HEK293 (cell line): ENCODE results near the gene AP3D1.

Experiments used
- CTCF ChIA-PET: fragments of 350-600 bp; formaldehyde crosslinking; extraction: SDS; loops from one replicate; lab custom pipeline; 2021; ENCODE audit warnings: antibody characterized with exemption; lab: Yijun Ruan, JAX
- POLR2A ChIA-PET: fragments of 300-600 bp; formaldehyde crosslinking; extraction: SDS; loops from one replicate; lab custom pipeline; 2020; ENCODE audit warnings: antibody characterized with exemption, inconsistent platforms; lab: Yijun Ruan, JAX
- H3K27ac ChIP-seq: fragments of 200-500 bp; sonication (Bioruptor generic); 2 replicates; pipeline ENCODE4 v1.5.1; 2014; ENCODE audit warnings: low read depth, low read length, control low read depth, inconsistent platforms; ENCODE audit errors: extremely low read depth
- H3K36me3 ChIP-seq, 2 experiments: fragments of 200-500 bp in 1 of 2; sonication (Bioruptor generic) in 1 of 2; 1 replicate in 1 of 2; 2 replicates in 1 of 2; pipeline ENCODE4 v1.5.1; 2014 to 2017; ENCODE audit warnings: inconsistent platforms in 2 of 2, low read length in 2 of 2; ENCODE audit not compliant: control insufficient read depth in 2 of 2, insufficient read depth in 1 of 2
- H3K4me1 ChIP-seq: fragments of 200-500 bp; sonication (Bioruptor generic); 2 replicates; pipeline ENCODE4 v1.5.1; 2014; ENCODE audit warnings: mild to moderate bottlenecking, low read length, inconsistent platforms; ENCODE audit not compliant: control insufficient read depth, insufficient read depth
- H3K4me3 ChIP-seq: 2 replicates; pipeline ENCODE4 v1.5.1; 2011; ENCODE audit warnings: low read depth, mild to moderate bottlenecking, control low read depth, low read length, moderate library complexity
- H3K9me3 ChIP-seq: fragments of 200-500 bp; sonication (Bioruptor generic); 2 replicates; pipeline ENCODE4 v1.5.1; 2014; ENCODE audit warnings: low read depth, low read length, inconsistent platforms; ENCODE audit not compliant: control insufficient read depth, insufficient read depth
- EGR2 ChIP-seq: fragments of 450-650 bp; formaldehyde crosslinking; IDR thresholded peaks from 2 replicates; pipeline ENCODE4 v1.5.1; 2016; ENCODE audit warnings: low read depth, missing biosample characterization, missing genetic modification characterization
- FEZF1 ChIP-seq: fragments of 450-650 bp; formaldehyde crosslinking; IDR thresholded peaks from 2 replicates; pipeline ENCODE4 v1.5.1; 2016; ENCODE audit warnings: missing biosample characterization, missing genetic modification characterization
- KLF8 ChIP-seq: fragments of 450-650 bp; formaldehyde crosslinking; IDR thresholded peaks from 2 replicates; pipeline ENCODE4 v1.5.1; 2016; ENCODE audit warnings: missing biosample characterization, missing genetic modification characterization
- MYNN ChIP-seq: fragments of 450-650 bp; formaldehyde crosslinking; IDR thresholded peaks from 2 replicates; pipeline ENCODE4 v1.5.1; 2016; ENCODE audit warnings: missing biosample characterization, missing genetic modification characterization, borderline replicate concordance
- PRDM1 ChIP-seq: fragments of 450-650 bp; formaldehyde crosslinking; IDR thresholded peaks from 2 replicates; pipeline ENCODE4; 2016; ENCODE audit warnings: missing biosample characterization, missing genetic modification characterization
- RBAK ChIP-seq: fragments of 450-650 bp; formaldehyde crosslinking; IDR thresholded peaks from 2 replicates; pipeline ENCODE4 v1.5.1; 2016; ENCODE audit warnings: missing biosample characterization, missing genetic modification characterization
- SETDB1 ChIP-seq: IDR thresholded peaks from one replicate; pipeline ENCODE4 v1.6.1; 2017; ENCODE audit warnings: mild to moderate bottlenecking, low read length, moderate library complexity, mixed read lengths; ENCODE audit not compliant: insufficient read length
- ZBTB1 ChIP-seq: fragments of 450-650 bp; formaldehyde crosslinking; IDR thresholded peaks from 2 replicates; pipeline ENCODE4 v1.5.1; 2016; ENCODE audit warnings: missing biosample characterization, missing genetic modification characterization
- ZBTB8A ChIP-seq: fragments of 450-650 bp; formaldehyde crosslinking; IDR thresholded peaks from 2 replicates; pipeline ENCODE4 v1.5.1; 2016; ENCODE audit warnings: missing biosample characterization, missing genetic modification characterization
- ZEB2 ChIP-seq: fragments of 450-650 bp; formaldehyde crosslinking; IDR thresholded peaks from 2 replicates; pipeline ENCODE4 v1.5.1; 2016; ENCODE audit warnings: missing biosample characterization, missing genetic modification characterization
- ZFHX2 ChIP-seq: fragments of 450-650 bp; formaldehyde crosslinking; conservative IDR thresholded peaks from 2 replicates; pipeline ENCODE4 v1.5.1; 2016; ENCODE audit warnings: missing biosample characterization, missing genetic modification characterization
- ZFP41 ChIP-seq: fragments of 450-650 bp; formaldehyde crosslinking; IDR thresholded peaks from 2 replicates; pipeline ENCODE4 v1.5.1; 2016; ENCODE audit warnings: missing biosample characterization, missing genetic modification characterization, borderline replicate concordance
- ZNF112 ChIP-seq: fragments of 450-650 bp; formaldehyde crosslinking; IDR thresholded peaks from 2 replicates; pipeline ENCODE4 v1.5.0; 2017; ENCODE audit warnings: missing biosample characterization, missing genetic modification characterization
- ZNF132 ChIP-seq: fragments of 450-650 bp; formaldehyde crosslinking; IDR thresholded peaks from 2 replicates; pipeline ENCODE4 v1.5.1; 2017; ENCODE audit warnings: missing biosample characterization, missing genetic modification characterization, borderline replicate concordance
- ZNF140 ChIP-seq: fragments of 450-650 bp; formaldehyde crosslinking; IDR thresholded peaks from 2 replicates; pipeline ENCODE4 v1.5.1; 2016; ENCODE audit warnings: missing biosample characterization, missing genetic modification characterization
- ZNF169 ChIP-seq: fragments of 450-650 bp; formaldehyde crosslinking; IDR thresholded peaks from 2 replicates; pipeline ENCODE4 v1.5.1; 2016; ENCODE audit warnings: missing biosample characterization, missing genetic modification characterization
- ZNF174 ChIP-seq: fragments of 450-650 bp; formaldehyde crosslinking; IDR thresholded peaks from 2 replicates; pipeline ENCODE4 v1.5.0; 2017; ENCODE audit warnings: missing biosample characterization, mild to moderate bottlenecking, missing genetic modification characterization
- ZNF202 ChIP-seq: fragments of 450-650 bp; formaldehyde crosslinking; IDR thresholded peaks from 2 replicates; pipeline ENCODE4 v1.5.1; 2016; ENCODE audit warnings: missing biosample characterization, missing genetic modification characterization, borderline replicate concordance
- ZNF274 ChIP-seq, 2 experiments: fragments of 200-500 bp in 1 of 2; fragments of 450-650 bp in 1 of 2; sonication (Bioruptor generic) in 1 of 2; formaldehyde crosslinking in 1 of 2; IDR thresholded peaks; 2 replicates each; pipeline versions ENCODE4 v1.5.1 to v1.6.1; 2014 to 2016; ENCODE audit warnings: borderline replicate concordance in 1 of 2, inconsistent platforms in 1 of 2, low read length in 1 of 2, missing biosample characterization in 1 of 2, missing genetic modification characterization in 1 of 2
- ZNF354C ChIP-seq: fragments of 450-650 bp; formaldehyde crosslinking; IDR thresholded peaks from 2 replicates; pipeline ENCODE4 v1.5.1; 2016; ENCODE audit warnings: missing biosample characterization, missing genetic modification characterization, low read depth, borderline replicate concordance
- ZNF37A ChIP-seq: fragments of 450-650 bp; IDR thresholded peaks from 2 replicates; pipeline ENCODE4 v1.5.1; 2018; ENCODE audit warnings: missing biosample characterization, missing genetic modification characterization
- ZNF600 ChIP-seq: fragments of 450-650 bp; formaldehyde crosslinking; IDR thresholded peaks from 2 replicates; pipeline ENCODE4 v1.5.1; 2016; ENCODE audit warnings: missing biosample characterization, missing genetic modification characterization
- TF ChIP-seq, protein P1 (sequence below): fragments of 450-650 bp; IDR thresholded peaks from 2 replicates; pipeline ENCODE4 v1.5.1; 2018; ENCODE audit warnings: missing biosample characterization, mild to moderate bottlenecking, missing genetic modification characterization
- TF ChIP-seq, protein P2 (sequence below): fragments of 450-650 bp; formaldehyde crosslinking; IDR thresholded peaks from 2 replicates; pipeline ENCODE4 v1.5.1; 2016; ENCODE audit warnings: missing biosample characterization, missing genetic modification characterization

AP3D1 gene

DNA sequence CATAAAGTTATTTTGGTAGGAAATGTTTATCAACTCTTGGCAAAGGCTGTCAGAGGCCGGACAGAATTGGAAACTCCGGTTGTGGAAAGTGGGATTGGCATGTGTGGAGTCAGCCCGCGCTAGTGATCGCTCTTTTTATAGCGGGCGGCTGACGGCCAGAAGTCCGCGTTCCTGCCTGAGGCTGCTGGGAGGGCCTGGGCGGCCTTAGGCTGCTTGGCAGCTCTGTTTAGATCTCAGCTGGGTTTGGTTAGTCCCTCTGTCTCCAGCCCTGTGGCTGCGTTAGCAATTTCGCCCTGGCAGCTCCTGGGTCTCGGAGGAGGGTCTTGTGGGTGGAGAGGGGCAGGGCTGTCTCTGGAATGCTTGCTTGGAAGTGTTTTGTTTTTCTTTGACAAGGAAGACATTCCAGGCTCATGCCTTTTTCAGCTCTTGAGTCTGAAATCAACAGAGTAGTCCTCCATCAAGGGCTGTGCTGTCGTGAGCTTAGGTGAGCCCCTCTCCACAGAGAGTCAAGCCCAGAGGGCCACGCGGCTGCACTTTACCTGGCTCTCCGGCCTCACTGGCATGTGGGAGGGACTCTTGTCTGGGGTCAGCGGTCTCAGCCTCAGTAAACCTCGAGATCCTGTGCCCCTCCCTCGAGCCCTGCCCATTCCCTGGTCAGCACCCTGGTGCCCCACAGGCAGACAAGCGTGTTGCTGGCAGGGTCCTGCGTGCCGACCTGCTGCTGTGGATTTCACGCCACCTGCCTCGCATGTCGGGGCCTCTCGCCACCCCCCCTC lies 34.9 kb upstream of the AP3D1 start:
- ChIA-PET CTCF (interaction anchor here (0.6 kb wide), 1 partner anchor 30 kb away, joined by 5 read pairs; no protein-coding TSS in a partner anchor), POLR2A (interaction anchor here (0.5 kb wide), 1 partner anchor 14 kb away, joined by 3 read pairs; no protein-coding TSS in a partner anchor)
- Histone ChIP-seq H3K36me3 (peaks cover 3 to 52% of the 10 kb centered on the region in 2 experiments; a peak in 2 of 3 replicates), H3K27ac (no peak overlapping the region), H3K4me1 (no peaks in the 10 kb centered on the region), H3K4me3 (no peak overlapping the region), H3K9me3 (no peaks in the 10 kb centered on the region)
- TF ChIP-seq FEZF1, result 0 out of 2 replicates have a peak, but pooled peaks have one; percentile 21
- no peak for TF ChIP-seq SETDB1
- TF ChIP-seq EGR2 (tag by site-specific recombination), result 0 out of 2 replicates have a peak, but pooled peaks have one; percentile 33

DNA sequence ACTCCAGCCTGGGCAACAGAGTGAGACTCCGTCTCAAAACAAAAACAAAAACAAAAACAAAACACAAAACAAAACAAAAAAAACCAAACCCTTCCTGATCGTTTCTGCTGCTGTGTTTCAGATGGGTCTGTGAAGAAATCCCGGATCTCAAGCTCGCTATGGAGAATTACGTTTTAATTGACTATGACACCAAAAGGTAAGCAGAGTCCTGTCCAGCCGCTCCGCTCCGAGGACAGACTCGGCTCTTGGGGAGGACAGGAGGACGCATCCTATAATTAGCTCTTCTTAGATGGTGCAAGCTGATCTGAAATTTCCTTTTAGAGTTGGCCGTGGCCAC lies 34.3 kb upstream of the AP3D1 start:
- H3K4me3 ChIP-seq, result no peak overlapping the region
- peaks cover 3 to 52% of the 10 kb centered on the region in 2 experiments; a peak in 2 of 3 replicates for H3K36me3 ChIP-seq
- ChIA-PET POLR2A (no interaction called here), CTCF (no interaction called here)
- H3K9me3 ChIP-seq, result no peaks in the 10 kb centered on the region
- TF ChIP-seq EGR2 (tag by site-specific recombination), result 0 out of 2 replicates have a peak, but pooled peaks have one; percentile 2
- TF ChIP-seq ZFHX2, result no peak
- H3K27ac ChIP-seq, result no peak overlapping the region
- no peaks in the 10 kb centered on the region for H3K4me1 ChIP-seq

DNA sequence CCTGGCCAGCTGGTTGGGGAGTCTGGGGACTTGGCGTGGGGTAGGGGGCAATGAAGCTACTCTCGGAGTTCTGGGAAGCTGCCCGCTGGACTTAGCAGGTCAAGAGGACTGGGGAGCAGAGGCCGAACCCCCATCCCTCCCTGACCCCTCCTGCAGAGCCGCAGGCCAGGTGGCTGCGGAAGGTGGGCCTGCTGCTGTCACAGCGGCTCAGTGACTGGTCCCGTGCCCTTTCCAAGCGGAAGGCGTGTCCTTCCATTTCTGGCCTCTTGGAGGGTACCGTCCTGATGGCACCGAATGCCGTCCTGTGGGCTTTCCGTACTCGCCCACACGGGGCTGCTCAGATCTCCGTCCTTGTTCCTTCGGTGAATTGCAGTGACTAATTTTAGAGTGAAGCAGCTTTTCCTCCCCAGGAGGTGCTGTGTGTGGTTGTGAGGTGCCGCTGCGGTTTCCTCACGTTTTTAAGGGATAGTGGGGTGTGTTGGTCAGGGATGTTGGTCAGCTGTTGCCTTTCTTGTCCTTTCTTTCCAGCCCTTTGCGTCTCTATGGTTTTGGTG lies 33.1 kb upstream of the AP3D1 start:
- Histone ChIP-seq H3K4me3 (no peak overlapping the region), H3K36me3 (peaks cover 3 to 49% of the 10 kb centered on the region in 2 experiments; a peak in 2 of 3 replicates), H3K4me1 (no peaks in the 10 kb centered on the region), H3K9me3 (no peaks in the 10 kb centered on the region), H3K27ac (no peak overlapping the region)
- CTCF ChIA-PET, result no interaction called here
- no peak for TF ChIP-seq ZBTB1 (tag by site-specific recombination)
- no peak for TF ChIP-seq ZNF600 (tag by site-specific recombination)
- no peak for TF ChIP-seq ZNF132 (tag by site-specific recombination)
- no peak for TF ChIP-seq KLF8
- TF ChIP-seq FEZF1, result no peak
- no peak for TF ChIP-seq ZEB2 (tag by site-specific recombination)
- TF ChIP-seq RBAK (tag by site-specific recombination), result no peak
- no peak for TF ChIP-seq ZNF169 (tag by site-specific recombination)
- no peak for TF ChIP-seq ZNF354C (tag by site-specific recombination)
- TF ChIP-seq ZNF37A (tag by site-specific recombination), result no peak
- no peak for TF ChIP-seq ZNF274 (IDR thresholded peaks at IDR 0.05; ENCODE audit: low read length)
- no peak for TF ChIP-seq ZNF274 (tag by site-specific recombination; IDR thresholded peaks at IDR 0.05; ENCODE audit: borderline replicate concordance)
- no peak for TF ChIP-seq ZFP41 (tag by site-specific recombination)
- POLR2A ChIA-PET, result no interaction called here

DNA sequence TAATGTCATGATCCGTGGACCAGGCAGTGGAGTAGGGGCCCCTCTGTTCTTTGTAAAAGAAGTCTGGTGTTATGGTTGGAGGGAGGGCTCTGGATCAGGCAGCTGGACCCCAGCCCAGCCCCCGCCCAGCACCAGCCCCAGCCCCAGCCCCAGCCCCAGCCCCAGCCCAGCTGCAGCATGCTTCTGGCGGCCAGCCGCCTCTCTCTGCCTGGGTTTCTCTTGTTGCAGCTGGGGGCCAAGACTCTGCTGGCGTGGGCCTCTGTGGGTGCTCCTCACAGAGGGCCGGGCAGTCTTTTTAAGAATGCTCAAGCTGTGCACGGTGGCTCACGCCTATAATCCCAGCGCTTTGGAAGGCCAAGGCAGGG lies 30.2 kb upstream of the AP3D1 start:
- CTCF ChIA-PET, result interaction anchor here (1.3 kb wide), 1 partner anchor 26 kb away, joined by 4 read pairs; no protein-coding TSS in a partner anchor
- no peaks in the 10 kb centered on the region for H3K9me3 ChIP-seq
- H3K4me3 ChIP-seq, result no peak overlapping the region
- H3K4me1 ChIP-seq, result no peaks in the 10 kb centered on the region
- H3K27ac ChIP-seq, result no peak overlapping the region
- POLR2A ChIA-PET, result no interaction called here
- peaks cover 3 to 29% of the 10 kb centered on the region in 2 experiments; a peak in 2 of 3 replicates for H3K36me3 ChIP-seq
- TF ChIP-seq, protein P1, sequence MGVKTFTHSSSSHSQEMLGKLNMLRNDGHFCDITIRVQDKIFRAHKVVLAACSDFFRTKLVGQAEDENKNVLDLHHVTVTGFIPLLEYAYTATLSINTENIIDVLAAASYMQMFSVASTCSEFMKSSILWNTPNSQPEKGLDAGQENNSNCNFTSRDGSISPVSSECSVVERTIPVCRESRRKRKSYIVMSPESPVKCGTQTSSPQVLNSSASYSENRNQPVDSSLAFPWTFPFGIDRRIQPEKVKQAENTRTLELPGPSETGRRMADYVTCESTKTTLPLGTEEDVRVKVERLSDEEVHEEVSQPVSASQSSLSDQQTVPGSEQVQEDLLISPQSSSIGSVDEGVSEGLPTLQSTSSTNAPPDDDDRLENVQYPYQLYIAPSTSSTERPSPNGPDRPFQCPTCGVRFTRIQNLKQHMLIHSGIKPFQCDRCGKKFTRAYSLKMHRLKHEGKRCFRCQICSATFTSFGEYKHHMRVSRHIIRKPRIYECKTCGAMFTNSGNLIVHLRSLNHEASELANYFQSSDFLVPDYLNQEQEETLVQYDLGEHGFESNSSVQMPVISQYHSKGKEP (tag by site-specific recombination), result no peak
- TF ChIP-seq ZNF140 (tag by site-specific recombination), result no peak
- no peak for TF ChIP-seq ZNF112 (tag by site-specific recombination)
- no peak for TF ChIP-seq MYNN (tag by site-specific recombination)
- TF ChIP-seq FEZF1, result no peak
- no peak for TF ChIP-seq PRDM1 (tag by site-specific recombination)
- TF ChIP-seq ZBTB8A, result no peak
- TF ChIP-seq ZNF202, result no peak
- TF ChIP-seq ZNF174 (tag by site-specific recombination), result no peak
- TF ChIP-seq, protein P2, sequence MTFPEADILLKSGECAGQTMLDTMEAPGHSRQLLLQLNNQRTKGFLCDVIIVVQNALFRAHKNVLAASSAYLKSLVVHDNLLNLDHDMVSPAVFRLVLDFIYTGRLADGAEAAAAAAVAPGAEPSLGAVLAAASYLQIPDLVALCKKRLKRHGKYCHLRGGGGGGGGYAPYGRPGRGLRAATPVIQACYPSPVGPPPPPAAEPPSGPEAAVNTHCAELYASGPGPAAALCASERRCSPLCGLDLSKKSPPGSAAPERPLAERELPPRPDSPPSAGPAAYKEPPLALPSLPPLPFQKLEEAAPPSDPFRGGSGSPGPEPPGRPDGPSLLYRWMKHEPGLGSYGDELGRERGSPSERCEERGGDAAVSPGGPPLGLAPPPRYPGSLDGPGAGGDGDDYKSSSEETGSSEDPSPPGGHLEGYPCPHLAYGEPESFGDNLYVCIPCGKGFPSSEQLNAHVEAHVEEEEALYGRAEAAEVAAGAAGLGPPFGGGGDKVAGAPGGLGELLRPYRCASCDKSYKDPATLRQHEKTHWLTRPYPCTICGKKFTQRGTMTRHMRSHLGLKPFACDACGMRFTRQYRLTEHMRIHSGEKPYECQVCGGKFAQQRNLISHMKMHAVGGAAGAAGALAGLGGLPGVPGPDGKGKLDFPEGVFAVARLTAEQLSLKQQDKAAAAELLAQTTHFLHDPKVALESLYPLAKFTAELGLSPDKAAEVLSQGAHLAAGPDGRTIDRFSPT, result no peak
